ENCODE measurements around the gene TP53AIP1.

TP53AIP1 gene

GRCh38 chr11:128942817-128943427, at the start of gene TP53AIP1:
TSS of gene TP53AIP1 (minus strand) at chr11:128942871. CDS start at chr11:128937818, 5,053 bp downstream.
- no peak within 1 kb of the TSS for H3K4me3 ChIP-seq (ENCODE audit: low read depth in 1 of 2, low read length in 2 of 2)
- no peak within 1 kb of the TSS for H3K27ac ChIP-seq (ENCODE audit: low read depth, low read length)
- no peak within 1 kb of the TSS for H3K9ac ChIP-seq (ENCODE audit: low read depth in 1 of 2, low read length in 2 of 2)
- H3K4me1 ChIP-seq (ENCODE audit: control insufficient read depth in 1 of 2, insufficient read depth in 2 of 2, low read length in 2 of 2), result peaks cover 0 to 5% of the 10 kb centered on the region in 2 donors
- no peaks in the 10 kb centered on the region for H3K9me3 ChIP-seq (ENCODE audit: control insufficient read depth in 1 of 2, low read length in 2 of 2)
- H3K36me3 ChIP-seq (ENCODE audit: control insufficient read depth in 1 of 2, insufficient read depth in 2 of 2, low read length in 2 of 2), result no peaks in the 10 kb centered on the region
- H3K27me3 ChIP-seq (ENCODE audit: control insufficient read depth in 1 of 2, insufficient read depth in 2 of 2, low read length in 2 of 2), result no peaks in the 10 kb centered on the region

GRCh38 chr11:128988242-128988970, 45.7 kb upstream of the TP53AIP1 start:
- H3K9ac ChIP-seq (ENCODE audit: low read depth in 1 of 2, low read length in 2 of 2), result no peak overlapping the region
- H3K27ac ChIP-seq (ENCODE audit: low read depth, low read length), result no peak overlapping the region
- no peak overlapping the region for H3K4me3 ChIP-seq (ENCODE audit: low read depth in 1 of 2, low read length in 2 of 2)
- H3K36me3 ChIP-seq (ENCODE audit: control insufficient read depth in 1 of 2, insufficient read depth in 2 of 2, low read length in 2 of 2), result peaks cover 0 to 24% of the 10 kb centered on the region in 2 donors
- no peaks in the 10 kb centered on the region for H3K9me3 ChIP-seq (ENCODE audit: control insufficient read depth in 1 of 2, low read length in 2 of 2)
- no peaks in the 10 kb centered on the region for H3K4me1 ChIP-seq (ENCODE audit: control insufficient read depth in 1 of 2, insufficient read depth in 2 of 2, low read length in 2 of 2)
- no peaks in the 10 kb centered on the region for H3K27me3 ChIP-seq (ENCODE audit: control insufficient read depth in 1 of 2, insufficient read depth in 2 of 2, low read length in 2 of 2)

- Histone ChIP-seq H3K27me3 (ENCODE audit: control insufficient read depth in 1 of 2, insufficient read depth in 2 of 2, low read length in 2 of 2) (no peaks in the 10 kb centered on the region), H3K36me3 (ENCODE audit: control insufficient read depth in 1 of 2, insufficient read depth in 2 of 2, low read length in 2 of 2) (peaks cover 5 to 38% of the 10 kb centered on the region in 2 donors), H3K4me3 (ENCODE audit: low read depth in 1 of 2, low read length in 2 of 2) (no peak overlapping the region), H3K4me1 (ENCODE audit: control insufficient read depth in 1 of 2, insufficient read depth in 2 of 2, low read length in 2 of 2) (no peaks in the 10 kb centered on the region), H3K27ac (ENCODE audit: low read depth, low read length) (no peak overlapping the region), H3K9me3 (ENCODE audit: control insufficient read depth in 1 of 2, low read length in 2 of 2) (no peaks in the 10 kb centered on the region), H3K9ac (ENCODE audit: low read depth in 1 of 2, low read length in 2 of 2) (no peak overlapping the region)
These were observed 43.2 kb upstream of the TP53AIP1 start for GRCh38 chr11:128985880-128986279.

GRCh38 chr11:128983023-128983422, 40.4 kb upstream of the TP53AIP1 start:
- Histone ChIP-seq H3K36me3 (ENCODE audit: control insufficient read depth in 1 of 2, insufficient read depth in 2 of 2, low read length in 2 of 2) (peaks cover 12 to 52% of the 10 kb centered on the region in 2 donors), H3K9ac (ENCODE audit: low read depth in 1 of 2, low read length in 2 of 2) (no peak overlapping the region), H3K27me3 (ENCODE audit: control insufficient read depth in 1 of 2, insufficient read depth in 2 of 2, low read length in 2 of 2) (no peaks in the 10 kb centered on the region), H3K4me1 (ENCODE audit: control insufficient read depth in 1 of 2, insufficient read depth in 2 of 2, low read length in 2 of 2) (no peaks in the 10 kb centered on the region), H3K4me3 (ENCODE audit: low read depth in 1 of 2, low read length in 2 of 2) (no peak overlapping the region), H3K27ac (ENCODE audit: low read depth, low read length) (no peak overlapping the region), H3K9me3 (ENCODE audit: control insufficient read depth in 1 of 2, low read length in 2 of 2) (no peaks in the 10 kb centered on the region)

GRCh38 chr11:128981254-128981653, 38.6 kb upstream of the TP53AIP1 start:
- H3K9ac ChIP-seq (ENCODE audit: low read depth in 1 of 2, low read length in 2 of 2), result no peak overlapping the region
- H3K27me3 ChIP-seq (ENCODE audit: control insufficient read depth in 1 of 2, insufficient read depth in 2 of 2, low read length in 2 of 2), result no peaks in the 10 kb centered on the region
- no peak overlapping the region for H3K27ac ChIP-seq (ENCODE audit: low read depth, low read length)
- H3K9me3 ChIP-seq (ENCODE audit: control insufficient read depth in 1 of 2, low read length in 2 of 2), result no peaks in the 10 kb centered on the region
- peaks cover 12 to 51% of the 10 kb centered on the region in 2 donors for H3K36me3 ChIP-seq (ENCODE audit: control insufficient read depth in 1 of 2, insufficient read depth in 2 of 2, low read length in 2 of 2)
- H3K4me3 ChIP-seq (ENCODE audit: low read depth in 1 of 2, low read length in 2 of 2), result no peak overlapping the region
- H3K4me1 ChIP-seq (ENCODE audit: control insufficient read depth in 1 of 2, insufficient read depth in 2 of 2, low read length in 2 of 2), result no peaks in the 10 kb centered on the region

GRCh38 chr11:128970598-128971190, 28.0 kb upstream of the TP53AIP1 start:
- H3K9me3 ChIP-seq (ENCODE audit: control insufficient read depth in 1 of 2, low read length in 2 of 2), result no peaks in the 10 kb centered on the region
- peaks cover under 1 to 2% of the 10 kb centered on the region in 2 donors for H3K4me1 ChIP-seq (ENCODE audit: control insufficient read depth in 1 of 2, insufficient read depth in 2 of 2, low read length in 2 of 2)
- H3K27me3 ChIP-seq (ENCODE audit: control insufficient read depth in 1 of 2, insufficient read depth in 2 of 2, low read length in 2 of 2), result no peaks in the 10 kb centered on the region
- H3K4me3 ChIP-seq (ENCODE audit: low read depth in 1 of 2, low read length in 2 of 2), result no peak overlapping the region
- no peak overlapping the region for H3K9ac ChIP-seq (ENCODE audit: low read depth in 1 of 2, low read length in 2 of 2)
- H3K36me3 ChIP-seq (ENCODE audit: control insufficient read depth in 1 of 2, insufficient read depth in 2 of 2, low read length in 2 of 2), result peaks cover 62 to 76% of the 10 kb centered on the region in 2 donors
- H3K27ac ChIP-seq (ENCODE audit: low read depth, low read length), result no peak overlapping the region

GRCh38 chr11:128968916-128969315, 26.2 kb upstream of the TP53AIP1 start:
- H3K36me3 ChIP-seq (ENCODE audit: control insufficient read depth in 1 of 2, insufficient read depth in 2 of 2, low read length in 2 of 2), result peaks cover 51 to 68% of the 10 kb centered on the region in 2 donors
- H3K27ac ChIP-seq (ENCODE audit: low read depth, low read length), result no peak overlapping the region
- H3K9ac ChIP-seq (ENCODE audit: low read depth in 1 of 2, low read length in 2 of 2), result no peak overlapping the region
- no peaks in the 10 kb centered on the region for H3K27me3 ChIP-seq (ENCODE audit: control insufficient read depth in 1 of 2, insufficient read depth in 2 of 2, low read length in 2 of 2)
- H3K4me3 ChIP-seq (ENCODE audit: low read depth in 1 of 2, low read length in 2 of 2), result no peak overlapping the region
- peaks cover 5% of the 10 kb centered on the region in 2 donors for H3K4me1 ChIP-seq (ENCODE audit: control insufficient read depth in 1 of 2, insufficient read depth in 2 of 2, low read length in 2 of 2)
- no peaks in the 10 kb centered on the region for H3K9me3 ChIP-seq (ENCODE audit: control insufficient read depth in 1 of 2, low read length in 2 of 2)

GRCh38 chr11:128967578-128967977, 24.9 kb upstream of the TP53AIP1 start:
- Histone ChIP-seq H3K36me3 (ENCODE audit: control insufficient read depth in 1 of 2, insufficient read depth in 2 of 2, low read length in 2 of 2) (peaks cover 39 to 57% of the 10 kb centered on the region in 2 donors), H3K4me1 (ENCODE audit: control insufficient read depth in 1 of 2, insufficient read depth in 2 of 2, low read length in 2 of 2) (peaks cover 5% of the 10 kb centered on the region in 2 donors), H3K4me3 (ENCODE audit: low read depth in 1 of 2, low read length in 2 of 2) (no peak overlapping the region), H3K27me3 (ENCODE audit: control insufficient read depth in 1 of 2, insufficient read depth in 2 of 2, low read length in 2 of 2) (no peaks in the 10 kb centered on the region), H3K27ac (ENCODE audit: low read depth, low read length) (no peak overlapping the region), H3K9me3 (ENCODE audit: control insufficient read depth in 1 of 2, low read length in 2 of 2) (no peaks in the 10 kb centered on the region), H3K9ac (ENCODE audit: low read depth in 1 of 2, low read length in 2 of 2) (no peak overlapping the region)

- no peaks in the 10 kb centered on the region for H3K9me3 ChIP-seq (ENCODE audit: control insufficient read depth in 1 of 2, low read length in 2 of 2)
- no peaks in the 10 kb centered on the region for H3K27me3 ChIP-seq (ENCODE audit: control insufficient read depth in 1 of 2, insufficient read depth in 2 of 2, low read length in 2 of 2)
- H3K36me3 ChIP-seq (ENCODE audit: control insufficient read depth in 1 of 2, insufficient read depth in 2 of 2, low read length in 2 of 2), result peaks cover 21 to 43% of the 10 kb centered on the region in 2 donors
- peaks cover 5% of the 10 kb centered on the region in 2 donors for H3K4me1 ChIP-seq (ENCODE audit: control insufficient read depth in 1 of 2, insufficient read depth in 2 of 2, low read length in 2 of 2)
- no peak overlapping the region for H3K27ac ChIP-seq (ENCODE audit: low read depth, low read length)
- H3K9ac ChIP-seq (ENCODE audit: low read depth in 1 of 2, low read length in 2 of 2), result no peak overlapping the region
- H3K4me3 ChIP-seq (ENCODE audit: low read depth in 1 of 2, low read length in 2 of 2), result no peak overlapping the region
These were observed 22.8 kb upstream of the TP53AIP1 start for GRCh38 chr11:128965485-128965884.

GRCh38 chr11:128964463-128964930, 21.8 kb upstream of the TP53AIP1 start:
- Histone ChIP-seq H3K27ac (ENCODE audit: low read depth, low read length) (no peak overlapping the region), H3K9ac (ENCODE audit: low read depth in 1 of 2, low read length in 2 of 2) (no peak overlapping the region), H3K9me3 (ENCODE audit: control insufficient read depth in 1 of 2, low read length in 2 of 2) (no peaks in the 10 kb centered on the region), H3K36me3 (ENCODE audit: control insufficient read depth in 1 of 2, insufficient read depth in 2 of 2, low read length in 2 of 2) (peaks cover 11 to 40% of the 10 kb centered on the region in 2 donors), H3K27me3 (ENCODE audit: control insufficient read depth in 1 of 2, insufficient read depth in 2 of 2, low read length in 2 of 2) (no peaks in the 10 kb centered on the region), H3K4me3 (ENCODE audit: low read depth in 1 of 2, low read length in 2 of 2) (no peak overlapping the region), H3K4me1 (ENCODE audit: control insufficient read depth in 1 of 2, insufficient read depth in 2 of 2, low read length in 2 of 2) (peaks cover 5% of the 10 kb centered on the region in 2 donors)
